Measurements from ENCODE around the gene PMS1. TPM values are rescaled to one million over a fixed set of nuclear protein-coding genes. Genes with fewer than 3 reads are reported as not detected.
A peak's percentile ranks its signal among the peaks of the same experiment; 100 is the strongest.

PMS1 gene
- total and polyA plus RNA-seq, 12 donors: 8.0 to 32.7 (median 19.2) TPM

DNA sequence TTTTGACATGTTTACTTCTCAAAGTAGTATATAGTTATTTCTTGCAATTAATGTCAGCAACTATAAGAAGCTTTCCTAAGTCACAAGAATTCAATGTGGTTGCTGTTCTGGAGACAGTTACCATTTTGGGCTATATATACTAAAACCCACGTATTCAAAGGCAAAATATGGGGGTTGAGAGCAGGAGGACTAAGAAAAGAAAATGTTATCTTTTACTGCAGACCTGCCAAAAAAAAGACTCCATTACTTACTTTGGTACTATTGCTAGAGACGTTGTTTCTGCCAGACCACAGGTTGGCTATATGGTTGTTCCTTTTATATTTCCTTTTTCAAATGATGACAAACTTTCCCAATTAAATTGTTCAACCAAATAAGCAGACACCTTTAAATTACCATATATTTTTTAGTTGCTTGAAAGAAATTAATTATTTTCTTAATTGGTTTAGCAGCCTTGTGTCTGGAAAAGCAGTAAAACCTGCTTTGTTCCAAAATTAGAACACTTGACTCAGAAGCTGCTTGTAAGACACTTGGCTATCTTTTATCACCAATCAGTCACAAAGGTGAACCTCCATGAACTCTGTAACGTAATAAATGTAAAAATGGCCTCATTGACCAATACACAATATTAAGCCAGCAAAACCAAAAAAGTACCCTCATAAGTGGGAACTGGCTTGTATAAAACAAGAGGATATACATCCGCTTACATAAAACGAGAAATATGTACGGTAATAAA is 13.5 kb upstream of the PMS1 start:
- no peak for TF ChIP-seq POLR2A (IDR thresholded peaks at IDR 0.05)
- intact Hi-C loops (cut with DNase I): no loop called here
- peaks cover 0 to 32% of the 10 kb centered on the region in 2 donors for H3K36me3 ChIP-seq (replicated peaks in 1 of 2)
- no peaks in the 10 kb centered on the region for H3K9me3 ChIP-seq (replicated peaks in 1 of 3)
- H3K27ac ChIP-seq: peak overlapping the region in 2 of 5 donors; percentile 26 to 29
- H3K4me3 ChIP-seq: no peak overlapping the region
- H3K4me1 ChIP-seq (replicated peaks in 1 of 2): peaks cover 0 to 9% of the 10 kb centered on the region in 2 donors
- H3K27me3 ChIP-seq: no peaks in the 10 kb centered on the region
- no peak for DNase-seq
- 47 to 63% (median 59%) methylated on average over 6 of the region's 6 CpGs for WGBS, 4 donors

GRCh38 chr2:189772212-189772611 is 12.0 kb upstream of the PMS1 start:
- peaks cover 0 to 9% of the 10 kb centered on the region in 2 donors for H3K4me1 ChIP-seq (replicated peaks in 1 of 2)
- 92 to 100% (median 97%) methylated on average over 1 of the region's 1 CpG for WGBS, 4 donors
- H3K36me3 ChIP-seq (replicated peaks in 1 of 2): peaks cover 0 to 38% of the 10 kb centered on the region in 2 donors
- DNase-seq: no peak
- H3K9me3 ChIP-seq (replicated peaks in 1 of 3): no peaks in the 10 kb centered on the region
- H3K27me3 ChIP-seq: no peaks in the 10 kb centered on the region
- intact Hi-C loops (cut with DNase I): no loop called here
- H3K27ac ChIP-seq: peak overlapping the region in 1 of 5 donors; percentile 29
- TF ChIP-seq POLR2A (IDR thresholded peaks at IDR 0.05): no peak
- TF ChIP-seq, protein P1, sequence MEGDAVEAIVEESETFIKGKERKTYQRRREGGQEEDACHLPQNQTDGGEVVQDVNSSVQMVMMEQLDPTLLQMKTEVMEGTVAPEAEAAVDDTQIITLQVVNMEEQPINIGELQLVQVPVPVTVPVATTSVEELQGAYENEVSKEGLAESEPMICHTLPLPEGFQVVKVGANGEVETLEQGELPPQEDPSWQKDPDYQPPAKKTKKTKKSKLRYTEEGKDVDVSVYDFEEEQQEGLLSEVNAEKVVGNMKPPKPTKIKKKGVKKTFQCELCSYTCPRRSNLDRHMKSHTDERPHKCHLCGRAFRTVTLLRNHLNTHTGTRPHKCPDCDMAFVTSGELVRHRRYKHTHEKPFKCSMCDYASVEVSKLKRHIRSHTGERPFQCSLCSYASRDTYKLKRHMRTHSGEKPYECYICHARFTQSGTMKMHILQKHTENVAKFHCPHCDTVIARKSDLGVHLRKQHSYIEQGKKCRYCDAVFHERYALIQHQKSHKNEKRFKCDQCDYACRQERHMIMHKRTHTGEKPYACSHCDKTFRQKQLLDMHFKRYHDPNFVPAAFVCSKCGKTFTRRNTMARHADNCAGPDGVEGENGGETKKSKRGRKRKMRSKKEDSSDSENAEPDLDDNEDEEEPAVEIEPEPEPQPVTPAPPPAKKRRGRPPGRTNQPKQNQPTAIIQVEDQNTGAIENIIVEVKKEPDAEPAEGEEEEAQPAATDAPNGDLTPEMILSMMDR (IDR thresholded peaks at IDR 0.05): no peak
- no peak overlapping the region for H3K4me3 ChIP-seq

DNA sequence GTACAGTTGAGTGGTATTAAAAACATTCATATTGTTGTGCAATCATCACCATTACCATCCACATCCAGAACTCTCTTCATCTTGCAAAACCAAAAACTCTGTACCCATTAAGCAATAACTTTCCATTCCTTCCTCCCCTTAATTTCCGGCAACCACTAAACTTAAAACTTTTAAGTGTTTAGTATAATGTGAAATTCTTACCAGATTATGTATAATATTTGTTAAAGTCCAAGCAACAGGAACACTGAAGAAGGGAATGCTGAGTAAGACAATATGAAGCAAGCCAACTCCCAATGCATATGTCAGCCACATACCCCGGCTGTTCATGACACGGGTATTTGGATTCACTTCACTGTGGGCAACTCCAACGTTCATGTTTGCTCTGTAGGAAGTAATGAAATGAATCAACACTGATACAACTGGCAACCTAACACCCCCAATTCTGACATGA is 2.0 kb upstream of the PMS1 start:
- DNase-seq: no peak
- peaks cover 0 to 37% of the 10 kb centered on the region in 2 donors for H3K4me1 ChIP-seq (replicated peaks in 1 of 2)
- no peaks in the 10 kb centered on the region for H3K9me3 ChIP-seq (replicated peaks in 1 of 3)
- WGBS, 4 donors: 55 to 63% (median 61%) methylated on average over 4 of the region's 4 CpGs
- H3K36me3 ChIP-seq (replicated peaks in 1 of 2): peaks cover 0 to 40% of the 10 kb centered on the region in 2 donors
- peak overlapping the region in 1 of 4 donors; percentile 92 for H3K4me3 ChIP-seq
- H3K27ac ChIP-seq: peak overlapping the region in 3 of 5 donors; percentile 9 to 94 (median 21)
- H3K27me3 ChIP-seq: no peaks in the 10 kb centered on the region
- TF ChIP-seq POLR2A (IDR thresholded peaks at IDR 0.05): no peak
- intact Hi-C loops (cut with DNase I): no loop called here

DNA sequence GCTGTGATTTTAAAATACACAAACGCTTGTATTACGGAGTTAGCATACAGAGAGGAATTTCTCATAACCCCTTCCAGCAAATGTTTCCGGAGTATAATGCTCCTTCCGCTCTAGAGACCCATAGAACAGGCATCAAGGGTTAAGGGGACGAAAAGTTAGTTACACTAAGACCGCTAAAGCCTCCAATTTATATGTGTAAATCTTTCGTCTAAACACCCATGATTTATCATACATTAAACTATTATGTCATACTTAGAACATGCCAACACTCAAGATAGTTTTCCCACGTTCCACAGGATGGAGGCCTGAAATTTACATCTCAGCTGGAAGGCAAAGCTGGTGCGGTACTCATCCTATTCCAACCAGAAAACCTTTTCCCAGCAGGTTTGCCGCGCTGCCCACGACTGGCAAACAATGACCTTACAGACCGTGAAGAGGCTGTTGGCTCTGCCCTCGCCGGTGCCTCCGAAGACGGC is 761 bp upstream of the PMS1 start:
- intact Hi-C loops (cut with DNase I): no loop called here
- Histone ChIP-seq H3K27me3 (no peaks in the 10 kb centered on the region), H3K4me1 (replicated peaks in 1 of 2) (peaks cover 0 to 37% of the 10 kb centered on the region in 2 donors), H3K36me3 (replicated peaks in 1 of 2) (peaks cover 0 to 27% of the 10 kb centered on the region in 2 donors), H3K9me3 (replicated peaks in 1 of 3) (no peaks in the 10 kb centered on the region), H3K4me3 (peak overlapping the region; percentile 9 to 92 (median 71)), H3K27ac (peak overlapping the region; percentile 68 to 99 (median 94))
- TF ChIP-seq, protein P1 (IDR thresholded peaks at IDR 0.05): no peak
- no peak for TF ChIP-seq POLR2A (IDR thresholded peaks at IDR 0.05)
- 0% methylated on average over 17 of the region's 17 CpGs for WGBS, 4 donors
- no peak for DNase-seq

- Histone ChIP-seq H3K4me3 (no peak overlapping the region), H3K4me1 (replicated peaks in 1 of 2) (no peaks in the 10 kb centered on the region), H3K27ac (no peak overlapping the region), H3K9me3 (replicated peaks in 1 of 3) (no peaks in the 10 kb centered on the region), H3K36me3 (replicated peaks in 1 of 2) (peaks cover 0 to 17% of the 10 kb centered on the region in 2 donors), H3K27me3 (no peaks in the 10 kb centered on the region)
- WGBS, 4 donors: 90 to 95% (median 91%) methylated on average over 12 of the region's 12 CpGs
- no peak for DNase-seq
- intact Hi-C loops (cut with DNase I): no loop called here
- no peak for TF ChIP-seq POLR2A (IDR thresholded peaks at IDR 0.05)
- TF ChIP-seq, protein P1 (IDR thresholded peaks at IDR 0.05): no peak
Measured at GRCh38 chr2:189791338-189792042, 7.2 kb downstream of the PMS1 start.
